Measurements from ENCODE around the gene TM9SF1. TPM values are rescaled to one million over a fixed set of nuclear protein-coding genes. Genes with fewer than 3 reads are reported as not detected.

TM9SF1 gene
- total RNA-seq, 1 donor from 2014 or later: 69.5 TPM

DNA sequence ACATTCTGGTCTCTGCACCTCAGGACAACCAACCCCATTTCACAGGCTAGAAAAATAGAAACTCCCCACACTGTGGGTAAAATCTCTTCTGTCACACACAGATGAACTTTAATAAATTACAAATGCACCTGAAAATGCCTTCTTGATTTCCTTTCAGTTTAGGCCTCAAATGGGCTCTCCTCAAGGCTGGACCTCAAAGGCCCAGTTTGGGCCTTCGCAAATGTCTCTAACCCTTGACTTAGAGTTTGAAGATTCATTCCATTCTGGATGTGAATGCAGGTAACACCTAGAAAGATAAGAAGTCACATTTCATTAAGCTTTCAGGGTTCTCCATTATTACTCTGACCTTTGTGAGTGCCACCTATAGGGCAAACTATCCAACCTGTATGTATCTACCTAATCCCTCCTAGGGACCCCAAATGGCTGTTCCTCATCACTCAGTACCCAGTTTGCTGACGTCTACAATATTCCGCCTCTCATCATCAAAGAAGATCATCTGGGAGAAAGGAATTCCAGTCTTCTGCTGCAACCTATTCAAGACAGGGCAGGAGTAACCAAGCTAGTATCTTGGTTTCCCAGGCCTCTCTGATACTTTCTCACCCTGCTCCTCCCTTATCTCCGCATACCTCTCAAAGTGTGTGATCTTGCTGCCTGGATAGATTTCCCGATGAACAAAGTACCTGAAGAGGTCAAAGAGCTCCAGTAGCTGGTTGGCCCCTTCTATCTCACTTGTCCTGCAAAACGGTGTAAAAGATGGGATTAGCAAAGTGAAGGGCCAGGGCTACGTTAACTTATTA, 18.8 kb upstream of the TM9SF1 start:
- peak overlapping the region; percentile 99 for H3K27ac Mint-ChIP-seq (ENCODE audit: unreplicated experiment)
- H3K36me3 Mint-ChIP-seq (ENCODE audit: unreplicated experiment): peaks cover 16% of the 10 kb centered on the region
- TF ChIP-seq, protein P1, sequence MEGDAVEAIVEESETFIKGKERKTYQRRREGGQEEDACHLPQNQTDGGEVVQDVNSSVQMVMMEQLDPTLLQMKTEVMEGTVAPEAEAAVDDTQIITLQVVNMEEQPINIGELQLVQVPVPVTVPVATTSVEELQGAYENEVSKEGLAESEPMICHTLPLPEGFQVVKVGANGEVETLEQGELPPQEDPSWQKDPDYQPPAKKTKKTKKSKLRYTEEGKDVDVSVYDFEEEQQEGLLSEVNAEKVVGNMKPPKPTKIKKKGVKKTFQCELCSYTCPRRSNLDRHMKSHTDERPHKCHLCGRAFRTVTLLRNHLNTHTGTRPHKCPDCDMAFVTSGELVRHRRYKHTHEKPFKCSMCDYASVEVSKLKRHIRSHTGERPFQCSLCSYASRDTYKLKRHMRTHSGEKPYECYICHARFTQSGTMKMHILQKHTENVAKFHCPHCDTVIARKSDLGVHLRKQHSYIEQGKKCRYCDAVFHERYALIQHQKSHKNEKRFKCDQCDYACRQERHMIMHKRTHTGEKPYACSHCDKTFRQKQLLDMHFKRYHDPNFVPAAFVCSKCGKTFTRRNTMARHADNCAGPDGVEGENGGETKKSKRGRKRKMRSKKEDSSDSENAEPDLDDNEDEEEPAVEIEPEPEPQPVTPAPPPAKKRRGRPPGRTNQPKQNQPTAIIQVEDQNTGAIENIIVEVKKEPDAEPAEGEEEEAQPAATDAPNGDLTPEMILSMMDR (IDR thresholded peaks at IDR 0.05): no peak
- DNase-seq (ENCODE audit: extremely low spot score, unreplicated experiment): no peak
- peaks cover 40% of the 10 kb centered on the region for H3K4me1 Mint-ChIP-seq (ENCODE audit: unreplicated experiment)
- H3K4me3 Mint-ChIP-seq (ENCODE audit: unreplicated experiment): peak overlapping the region; percentile 85
- H3K27me3 Mint-ChIP-seq (ENCODE audit: unreplicated experiment): no peaks in the 10 kb centered on the region
- no peaks in the 10 kb centered on the region for H3K9me3 Mint-ChIP-seq (ENCODE audit: unreplicated experiment)

DNA sequence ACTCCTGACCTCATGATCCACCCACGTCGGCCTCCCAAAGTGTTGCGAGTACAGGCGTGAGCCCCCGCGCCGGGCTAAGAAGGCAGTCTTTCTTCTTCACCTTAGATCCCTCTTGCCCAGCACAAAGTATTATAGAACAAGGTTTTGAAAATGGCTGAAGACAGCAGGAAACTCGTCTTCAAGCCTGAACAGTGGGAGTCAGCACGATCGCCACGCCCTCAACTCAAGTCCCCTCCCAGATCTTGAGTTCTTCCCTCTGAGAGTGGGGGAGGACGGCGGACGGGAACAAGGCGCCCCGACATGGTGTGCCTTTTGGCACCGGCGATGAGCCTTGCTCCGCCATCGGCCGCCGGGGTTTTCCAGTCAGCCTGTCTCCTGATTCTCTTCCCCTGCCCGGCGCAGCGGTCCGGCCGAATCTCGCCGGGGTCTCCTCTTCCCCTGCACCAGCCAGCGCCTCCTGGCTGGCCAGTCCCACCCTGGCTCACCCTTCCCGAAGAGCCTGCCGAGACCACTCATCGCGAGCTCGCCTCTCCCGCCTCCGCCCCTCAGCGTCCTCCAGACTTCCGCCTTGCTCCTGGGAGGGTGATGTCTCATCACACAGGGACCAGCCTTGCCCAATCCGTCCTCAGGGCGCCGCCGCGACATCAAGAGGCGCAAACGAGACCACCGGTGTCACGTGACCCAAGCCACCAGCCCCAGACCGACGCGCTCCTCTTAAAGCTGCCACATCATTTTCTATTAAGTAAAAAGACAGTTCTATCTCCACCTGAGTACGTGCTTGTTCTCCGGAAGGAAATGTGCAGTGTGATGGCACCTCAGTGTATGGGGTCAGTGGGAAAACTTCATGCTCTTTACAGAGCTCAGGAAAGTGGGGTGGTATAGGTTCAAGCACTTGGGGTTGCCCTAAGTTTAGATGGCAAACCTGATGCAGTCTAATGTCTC, 18.0 kb upstream of the TM9SF1 start, which contains the start of gene CHMP4A:
TSS of gene CHMP4A (minus strand) at position 565 of the 942 bp plus-strand sequence. CDS start at position 516, 49 bp downstream.
- Mint-ChIP-seq H3K4me1 (ENCODE audit: unreplicated experiment) (peaks cover 40% of the 10 kb centered on the region), H3K27ac (ENCODE audit: unreplicated experiment) (peak within 1 kb of the TSS; percentile 99), H3K9me3 (ENCODE audit: unreplicated experiment) (no peaks in the 10 kb centered on the region), H3K4me3 (ENCODE audit: unreplicated experiment) (peak within 1 kb of the TSS; percentile 85), H3K27me3 (ENCODE audit: unreplicated experiment) (no peaks in the 10 kb centered on the region), H3K36me3 (ENCODE audit: unreplicated experiment) (peaks cover 20% of the 10 kb centered on the region)
- TF ChIP-seq, protein P1 (IDR thresholded peaks at IDR 0.05): peak; percentile 45
- DNase-seq (ENCODE audit: extremely low spot score, unreplicated experiment): peak; percentile 99

DNA sequence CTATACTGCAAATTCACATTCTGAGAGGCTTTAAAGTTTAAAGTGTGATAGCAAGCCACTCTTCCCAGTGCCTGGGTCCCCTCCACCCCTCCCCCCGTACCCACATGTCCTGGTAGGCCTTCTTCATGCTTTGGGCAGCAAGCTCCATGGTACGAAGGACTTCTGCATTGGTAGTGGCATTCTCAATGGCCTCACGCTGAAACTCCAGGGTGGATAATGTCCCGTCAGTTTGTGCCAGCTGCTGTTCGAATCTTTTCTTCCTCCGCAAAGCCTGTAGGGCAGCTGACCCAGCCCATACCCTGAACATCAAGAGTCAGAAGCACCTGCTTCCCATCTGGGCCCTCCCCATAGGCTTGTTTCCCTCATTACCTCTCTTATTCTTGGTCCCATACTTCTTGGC, 16.1 kb upstream of the TM9SF1 start:
- Mint-ChIP-seq H3K36me3 (ENCODE audit: unreplicated experiment) (peaks cover 34% of the 10 kb centered on the region), H3K27ac (ENCODE audit: unreplicated experiment) (no peak overlapping the region), H3K27me3 (ENCODE audit: unreplicated experiment) (no peaks in the 10 kb centered on the region), H3K4me3 (ENCODE audit: unreplicated experiment) (peak overlapping the region; percentile 85), H3K4me1 (ENCODE audit: unreplicated experiment) (peaks cover 39% of the 10 kb centered on the region), H3K9me3 (ENCODE audit: unreplicated experiment) (no peaks in the 10 kb centered on the region)
- DNase-seq (ENCODE audit: extremely low spot score, unreplicated experiment): no peak
- TF ChIP-seq, protein P1 (IDR thresholded peaks at IDR 0.05): no peak

DNA sequence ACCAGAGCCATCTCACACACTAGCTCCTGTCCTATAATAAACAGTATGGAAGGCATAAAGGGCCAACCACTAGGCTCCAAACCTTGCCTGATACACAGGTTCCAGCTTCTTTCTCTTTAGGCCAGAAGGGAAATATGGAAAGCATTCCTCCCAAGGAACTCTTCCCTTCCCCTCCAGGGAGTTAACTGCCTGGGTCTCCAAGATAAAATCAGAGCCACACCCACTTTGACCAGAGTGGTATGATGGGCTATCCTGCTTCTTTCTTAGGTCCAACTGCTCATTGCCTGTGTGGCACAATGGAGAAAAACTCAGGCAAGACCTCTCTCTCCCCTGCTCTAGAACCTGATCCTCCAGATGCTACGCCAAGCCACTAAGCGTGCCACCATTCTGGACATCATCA, 12.4 kb upstream of the TM9SF1 start:
- Mint-ChIP-seq H3K27ac (ENCODE audit: unreplicated experiment) (no peak overlapping the region), H3K36me3 (ENCODE audit: unreplicated experiment) (peaks cover 45% of the 10 kb centered on the region), H3K4me1 (ENCODE audit: unreplicated experiment) (peaks cover 11% of the 10 kb centered on the region), H3K4me3 (ENCODE audit: unreplicated experiment) (no peak overlapping the region), H3K27me3 (ENCODE audit: unreplicated experiment) (no peaks in the 10 kb centered on the region), H3K9me3 (ENCODE audit: unreplicated experiment) (peaks cover 4% of the 10 kb centered on the region)
- DNase-seq (ENCODE audit: extremely low spot score, unreplicated experiment): no peak
- TF ChIP-seq, protein P1 (IDR thresholded peaks at IDR 0.05): no peak

All from osteocyte (in vitro differentiated cells).